ENCODE measurements around the gene KIF3A.

KIF3A gene

GRCh38 chr5:132661231-132662003, 75.9 kb downstream of the KIF3A start:
- no peak for DNase-seq

- DNase-seq = no peak
These were observed 77.5 kb downstream of the KIF3A start for GRCh38 chr5:132659598-132660493.

- no peak for DNase-seq
These were observed 78.7 kb downstream of the KIF3A start for GRCh38 chr5:132658381-132659302.

DNA sequence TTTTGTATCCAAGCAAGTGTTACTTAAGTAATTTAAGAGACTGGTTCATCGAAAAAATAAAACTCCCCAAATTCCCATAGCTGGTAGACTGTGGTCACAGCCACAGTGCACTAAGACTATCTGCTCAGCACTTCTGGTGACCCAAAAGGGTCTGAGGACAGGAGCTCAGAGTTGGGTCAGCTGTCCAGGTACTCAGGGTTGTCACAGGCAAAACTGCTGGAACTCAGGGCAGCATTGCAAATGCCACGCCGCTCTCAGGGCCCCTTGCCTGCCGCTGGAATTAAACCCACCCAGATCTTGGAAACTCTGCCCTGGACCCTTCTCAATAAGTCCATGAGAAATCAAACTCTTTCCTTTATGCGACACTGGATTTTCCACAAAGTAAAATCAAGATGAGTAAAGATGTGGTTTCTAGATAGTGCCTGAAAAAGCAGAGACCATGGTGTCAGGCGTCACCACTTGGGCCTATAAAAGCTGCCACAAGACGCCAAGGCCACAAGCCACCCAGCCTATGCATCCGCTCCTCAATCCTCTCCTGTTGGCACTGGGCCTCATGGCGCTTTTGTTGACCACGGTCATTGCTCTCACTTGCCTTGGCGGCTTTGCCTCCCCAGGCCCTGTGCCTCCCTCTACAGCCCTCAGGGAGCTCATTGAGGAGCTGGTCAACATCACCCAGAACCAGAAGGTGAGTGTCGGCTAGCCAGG, 79.5 kb downstream of the KIF3A start, which contains the start of gene IL13:
Gene IL13 (plus strand): TSS at position 498 of the 705 bp plus-strand sequence. CDS start 14 bp downstream, at position 512.
- no peak for DNase-seq

DNA sequence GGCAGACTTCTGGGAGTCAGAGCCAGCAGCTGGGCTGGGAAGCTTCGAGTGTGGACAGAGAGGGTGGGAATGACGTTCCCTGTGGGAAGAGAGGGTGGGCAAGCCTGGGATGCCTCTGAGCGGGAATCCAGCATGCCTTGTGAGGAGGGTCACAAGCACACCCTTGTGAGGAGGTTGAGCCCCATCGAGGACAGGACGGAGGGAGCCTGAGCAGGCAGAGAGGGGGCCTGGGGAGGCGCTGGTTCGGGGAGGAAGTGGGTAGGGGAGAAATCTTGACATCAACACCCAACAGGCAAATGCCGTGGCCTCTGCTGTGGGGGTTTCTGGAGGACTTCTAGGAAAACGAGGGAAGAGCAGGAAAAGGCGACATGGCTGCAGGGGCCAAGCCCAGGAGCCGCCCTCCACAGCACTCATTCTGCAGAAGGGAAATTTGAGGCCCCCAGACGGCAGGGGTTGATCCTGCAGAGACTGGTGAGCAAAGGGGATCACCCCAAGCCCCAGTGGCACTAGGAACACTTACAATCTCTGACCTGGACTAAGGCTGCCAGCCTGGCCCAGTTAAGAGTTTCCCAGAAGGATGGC, 80.5 kb downstream of the KIF3A start:
- no peak for DNase-seq

DNA sequence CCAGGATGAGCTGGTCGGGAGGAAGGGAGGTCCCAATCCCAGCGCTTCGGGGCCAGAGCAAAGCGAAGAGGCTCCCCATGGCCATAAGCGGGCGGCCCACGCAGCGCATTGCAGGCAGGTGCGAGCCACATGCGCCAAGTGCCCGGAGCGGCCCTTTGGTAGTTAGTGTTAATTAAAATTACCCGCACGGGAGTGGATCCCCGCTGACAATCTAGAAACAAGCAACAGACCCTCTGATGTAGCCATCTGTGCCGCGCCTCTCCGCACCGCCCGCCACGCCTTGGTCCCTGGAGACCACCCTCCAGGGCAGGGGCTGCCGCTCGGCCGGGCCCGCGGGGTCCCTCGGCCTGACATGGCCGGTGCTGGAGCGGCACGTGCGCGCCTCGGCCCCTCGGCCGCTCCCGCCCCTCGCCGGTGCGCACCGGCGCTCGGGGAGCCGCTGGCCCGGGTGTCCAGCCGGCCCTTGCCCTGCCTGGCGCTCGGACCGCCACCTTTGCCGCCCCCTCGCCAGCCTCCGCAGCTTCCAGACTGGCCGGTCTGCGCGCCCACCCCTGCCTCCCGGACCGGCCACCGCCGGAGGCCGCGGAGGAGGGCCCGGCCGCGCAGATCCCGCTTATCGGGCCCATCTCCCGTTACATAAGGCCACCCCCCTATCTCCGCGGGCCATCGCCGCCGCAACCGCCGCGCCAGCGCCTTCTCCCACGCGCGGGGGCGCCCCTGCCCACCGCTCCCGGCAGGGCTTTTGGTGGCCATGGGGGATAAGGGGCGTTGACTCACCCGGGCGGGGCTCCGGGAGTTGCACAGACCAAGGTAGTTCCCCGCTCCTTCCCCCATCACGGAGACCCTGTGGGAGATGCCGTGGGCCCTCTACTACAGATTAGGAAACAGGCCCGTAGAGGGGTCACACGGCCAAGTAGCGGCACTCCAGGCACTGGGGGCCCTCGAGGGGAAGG, 81.2 kb downstream of the KIF3A start:
- DNase-seq = no peak

- DNase-seq = no peak
These were observed 83.6 kb downstream of the KIF3A start for GRCh38 chr5:132653716-132654115.

GRCh38 chr5:132651838-132652469, 85.4 kb downstream of the KIF3A start:
- DNase-seq = no peak

GRCh38 chr5:132648355-132648754, 89.0 kb downstream of the KIF3A start:
- no peak for DNase-seq

DNA sequence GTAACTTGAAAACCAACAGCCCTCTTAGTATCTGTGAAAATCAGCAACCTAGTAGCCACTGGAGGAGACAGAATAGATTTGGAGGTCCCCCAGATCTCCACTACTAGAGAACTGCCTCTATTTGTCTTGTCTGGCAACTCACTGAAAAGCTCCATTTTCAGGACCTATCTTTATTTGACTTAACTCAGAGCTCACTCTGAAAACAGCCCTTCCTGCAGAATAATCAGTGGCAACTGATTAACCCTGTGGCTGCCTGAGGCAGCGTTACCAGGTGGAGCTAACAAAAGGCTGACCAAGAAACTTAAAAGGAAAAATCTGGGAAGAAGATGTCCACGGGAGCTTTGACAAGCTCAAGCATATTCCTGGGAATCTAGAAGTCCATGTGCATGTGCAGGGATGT, 89.9 kb downstream of the KIF3A start:
- no peak for DNase-seq

DNA sequence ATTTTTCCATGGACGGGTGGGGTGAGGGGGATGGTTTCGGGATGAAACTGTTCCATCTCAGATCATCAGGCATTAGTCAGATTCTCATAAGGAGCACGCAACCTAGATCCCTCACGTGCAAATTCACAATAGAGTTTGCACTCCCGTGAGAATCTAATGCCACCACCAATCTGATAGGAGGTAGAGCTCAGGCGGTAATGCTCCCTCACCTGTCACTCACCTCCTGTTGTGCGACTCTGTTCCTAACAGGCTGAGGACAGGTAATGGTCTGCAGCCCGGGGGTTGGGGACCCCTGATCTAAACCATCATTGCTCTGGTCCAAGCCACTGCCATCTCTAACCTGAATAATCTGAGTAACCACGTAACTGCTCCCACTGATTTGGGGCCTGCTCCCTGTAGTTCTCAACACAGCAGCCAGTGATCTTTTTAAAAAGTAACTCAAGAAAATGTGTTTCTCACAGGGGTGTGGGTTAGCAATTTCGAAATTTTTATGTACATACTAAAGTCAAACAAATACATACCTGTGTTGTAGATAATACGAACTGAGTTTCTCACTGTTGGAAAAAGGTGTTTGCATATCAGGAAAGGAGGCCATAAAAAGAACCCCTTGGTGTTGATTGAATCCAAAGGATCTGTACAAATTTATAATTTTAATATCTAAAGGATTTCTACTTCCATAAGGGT, 90.6 kb downstream of the KIF3A start:
- DNase-seq = no peak

- DNase-seq = no peak
These were observed 93.2 kb downstream of the KIF3A start for GRCh38 chr5:132644177-132644576.
